Measurements from ENCODE around the gene CENPK.
"Not testable (repeated sequence)": the region's sequence is repeated elsewhere in the genome, so short reads cannot be mapped to it uniquely, and the experiment has no call there.

GRCh38 chr5:65601761-65602160 is 38.8 kb upstream of the CENPK start:
- not testable (repeated sequence) for TF ChIP-seq CTCF (IDR thresholded peaks at IDR 0.05); USF1 (IDR thresholded peaks at IDR 0.05; ENCODE audit: borderline replicate concordance, low read depth); EZH2phosphoT487 (IDR thresholded peaks at IDR 0.05; ENCODE audit: borderline replicate concordance, low read depth); MAX (IDR thresholded peaks at IDR 0.05; ENCODE audit: low read depth); NFIC (IDR thresholded peaks at IDR 0.05; ENCODE audit: borderline replicate concordance); POLR2AphosphoS5 (IDR thresholded peaks at IDR 0.05; ENCODE audit: low read depth, low read length); EP300 (IDR thresholded peaks at IDR 0.05; ENCODE audit: borderline replicate concordance in 1 of 2, low read depth in 1 of 2, low read length in 1 of 2); TEAD4 (IDR thresholded peaks at IDR 0.05; ENCODE audit: borderline replicate concordance, insufficient read depth); RAD21 (IDR thresholded peaks at IDR 0.05; ENCODE audit: low read length); PBX3 (IDR thresholded peaks at IDR 0.05); USF2 (IDR thresholded peaks at IDR 0.05; ENCODE audit: borderline replicate concordance, low read depth, low read length)

Measured in SK-N-SH (cell line).